GM18511 (cell line): ENCODE results near the gene UMOD.

ENCODE experiments used
- ATAC-seq: cut with Tn5 transposase; IDR thresholded peaks from one replicate; pipeline ENCODE4 v1.9.1; 2021; ENCODE audit warnings: mild to moderate bottlenecking, moderate library complexity; ENCODE audit not compliant: unreplicated experiment

UMOD gene

DNA sequence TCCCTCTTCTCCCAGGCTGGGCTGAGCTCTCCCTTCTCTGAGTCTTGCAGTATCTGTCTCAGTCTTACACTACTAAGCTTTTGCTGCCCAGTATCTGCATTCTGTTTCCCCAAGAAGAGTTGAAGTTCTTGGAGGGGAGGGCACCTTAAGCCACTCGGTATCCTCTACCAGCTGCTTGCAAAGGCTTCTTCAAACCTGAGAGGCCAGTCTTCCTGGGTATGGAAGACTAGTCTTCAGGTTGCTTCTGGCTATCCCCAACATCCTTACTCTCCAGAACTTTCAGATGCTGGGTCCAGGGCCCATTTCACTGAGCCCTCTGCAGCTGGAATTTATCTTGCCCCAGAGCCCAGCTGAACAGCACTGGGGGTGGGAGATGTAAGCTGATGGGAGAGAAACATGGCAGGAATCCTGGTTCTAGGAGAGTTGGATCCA, 45.3 kb downstream of the UMOD start:
- ATAC-seq, result no peak

DNA sequence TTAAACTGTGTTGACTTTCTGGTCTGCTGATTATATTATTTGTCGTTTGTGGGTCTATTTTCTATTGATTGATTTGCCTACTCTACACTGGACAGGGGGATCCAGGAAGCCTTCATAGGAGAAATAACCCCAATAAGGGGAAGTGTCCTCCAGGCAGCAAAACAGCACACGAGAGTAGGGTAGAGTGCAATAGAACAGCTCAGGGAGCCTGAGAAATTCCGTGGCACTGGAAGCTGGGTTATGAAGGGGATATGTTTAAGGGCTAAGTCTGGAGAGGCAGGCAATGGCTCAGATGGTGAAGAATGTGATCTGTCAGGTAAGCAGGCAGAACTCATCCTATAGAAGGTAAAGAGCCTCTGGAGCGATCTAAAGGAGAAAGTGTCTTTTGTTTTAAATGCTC, 46.1 kb downstream of the UMOD start:
- ATAC-seq, result no peak

DNA sequence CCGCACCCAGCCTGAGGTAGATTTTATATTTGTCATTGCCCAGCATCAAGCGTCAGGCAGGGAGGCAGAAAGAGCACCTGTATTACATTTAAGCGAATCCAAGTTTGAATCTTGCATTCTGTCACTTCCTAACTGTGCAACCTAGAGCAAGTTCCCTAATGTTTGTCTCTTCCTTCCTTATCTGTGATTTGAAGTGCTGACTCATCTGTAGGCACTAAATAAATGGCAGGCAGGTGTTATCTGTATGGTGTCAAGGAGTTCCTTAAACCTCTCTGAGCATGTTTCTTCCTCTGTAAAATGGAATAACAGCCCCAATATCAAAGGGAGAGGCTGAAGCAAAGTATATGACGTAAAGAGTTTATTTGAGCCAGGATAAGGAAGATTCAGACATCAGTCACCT, 49.5 kb downstream of the UMOD start:
- ATAC-seq, result no peak

DNA sequence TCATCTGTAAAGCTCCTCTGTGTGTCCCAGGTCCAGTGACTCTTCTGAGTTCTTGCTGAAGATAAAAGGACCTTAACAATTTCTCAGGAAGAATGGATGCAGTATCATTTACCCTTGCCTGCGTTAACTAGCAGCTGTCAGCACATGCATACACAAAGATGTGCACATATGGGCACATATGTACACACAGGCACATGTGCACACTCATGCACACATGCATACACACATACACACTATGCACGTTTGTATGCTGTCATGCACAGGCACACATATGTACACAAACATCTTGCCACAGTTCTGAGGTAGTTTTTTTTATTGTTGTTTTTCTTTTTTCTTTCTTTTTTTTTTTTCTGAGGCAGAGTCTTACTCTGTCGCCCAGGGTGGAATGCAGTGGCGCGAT, 50.1 kb downstream of the UMOD start:
- ATAC-seq, result no peak

DNA sequence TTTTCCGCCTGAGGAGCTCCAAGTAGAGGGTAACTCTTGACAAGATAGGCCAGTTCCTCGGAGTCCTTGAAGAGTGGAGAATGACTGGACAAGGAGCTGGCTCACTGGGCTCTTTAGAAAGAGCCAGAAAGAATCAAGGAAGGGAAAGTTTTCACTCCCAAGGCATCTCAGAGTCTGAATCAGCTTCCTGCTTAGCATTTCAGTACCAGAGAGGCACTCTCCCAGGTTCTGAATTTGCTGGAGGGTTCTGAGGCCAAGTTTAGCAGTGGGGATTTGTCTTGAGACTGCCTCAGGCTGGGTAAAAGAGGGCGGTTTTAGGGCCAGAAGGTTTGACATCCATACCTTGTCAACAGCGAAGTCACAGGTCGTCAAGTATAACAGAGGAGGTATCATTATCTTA, 50.7 kb downstream of the UMOD start:
- ATAC-seq, result no peak

DNA sequence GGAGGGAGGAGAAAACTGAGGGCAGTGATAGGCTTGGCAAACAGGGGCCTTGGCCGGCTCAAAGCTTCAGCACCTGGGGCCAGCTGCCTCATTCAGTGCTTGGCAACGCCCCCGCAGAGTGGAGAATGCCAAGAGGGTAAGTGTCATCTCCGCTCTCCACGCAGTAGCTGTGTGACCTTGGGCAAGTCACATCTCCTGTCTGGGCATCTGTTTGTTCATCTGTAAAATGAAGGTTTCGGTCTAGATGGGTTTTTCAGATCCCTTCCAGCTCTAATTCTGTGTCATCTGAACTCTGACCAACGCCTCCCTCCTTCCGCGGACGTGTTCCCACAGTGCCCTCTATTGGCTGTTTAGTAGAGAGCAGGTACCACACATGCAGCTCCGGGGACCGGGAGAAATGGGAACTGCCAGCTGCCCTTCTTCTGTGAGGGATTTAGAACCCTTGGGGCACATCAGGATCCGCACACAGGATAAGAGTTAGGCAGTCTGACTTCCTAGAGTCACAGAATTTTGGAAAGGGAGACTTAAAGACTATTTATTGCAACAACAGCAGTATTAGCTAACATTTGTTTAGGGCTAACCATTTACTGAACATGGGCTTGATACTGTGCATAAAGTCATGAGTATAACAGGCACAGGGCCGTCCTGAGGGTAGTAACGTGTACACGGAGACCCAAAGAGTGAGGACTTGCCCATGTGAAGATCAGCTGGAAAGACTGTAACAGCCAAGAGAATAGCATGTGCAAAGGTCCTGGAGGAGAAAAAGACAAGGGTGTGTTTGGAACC, 52.0 kb downstream of the UMOD start:
- no peak for ATAC-seq

DNA sequence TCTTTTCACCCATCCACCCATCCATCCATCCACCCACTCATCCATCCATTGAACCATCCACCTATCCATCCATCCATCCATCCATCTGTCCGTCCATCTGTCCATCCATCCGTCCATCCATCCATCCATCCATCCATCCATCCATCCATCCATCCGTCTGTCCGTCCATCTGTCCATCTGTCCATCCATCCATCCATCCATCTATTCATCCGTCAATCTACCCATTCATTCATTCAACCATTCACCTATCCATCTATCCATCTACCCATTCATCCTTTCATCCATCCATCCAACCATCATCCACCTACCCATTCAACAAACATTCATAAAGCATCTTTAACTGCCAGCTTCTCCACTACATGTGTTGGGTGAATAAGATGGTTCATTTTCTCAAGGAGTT, 54.1 kb downstream of the UMOD start:
- no peak for ATAC-seq

DNA sequence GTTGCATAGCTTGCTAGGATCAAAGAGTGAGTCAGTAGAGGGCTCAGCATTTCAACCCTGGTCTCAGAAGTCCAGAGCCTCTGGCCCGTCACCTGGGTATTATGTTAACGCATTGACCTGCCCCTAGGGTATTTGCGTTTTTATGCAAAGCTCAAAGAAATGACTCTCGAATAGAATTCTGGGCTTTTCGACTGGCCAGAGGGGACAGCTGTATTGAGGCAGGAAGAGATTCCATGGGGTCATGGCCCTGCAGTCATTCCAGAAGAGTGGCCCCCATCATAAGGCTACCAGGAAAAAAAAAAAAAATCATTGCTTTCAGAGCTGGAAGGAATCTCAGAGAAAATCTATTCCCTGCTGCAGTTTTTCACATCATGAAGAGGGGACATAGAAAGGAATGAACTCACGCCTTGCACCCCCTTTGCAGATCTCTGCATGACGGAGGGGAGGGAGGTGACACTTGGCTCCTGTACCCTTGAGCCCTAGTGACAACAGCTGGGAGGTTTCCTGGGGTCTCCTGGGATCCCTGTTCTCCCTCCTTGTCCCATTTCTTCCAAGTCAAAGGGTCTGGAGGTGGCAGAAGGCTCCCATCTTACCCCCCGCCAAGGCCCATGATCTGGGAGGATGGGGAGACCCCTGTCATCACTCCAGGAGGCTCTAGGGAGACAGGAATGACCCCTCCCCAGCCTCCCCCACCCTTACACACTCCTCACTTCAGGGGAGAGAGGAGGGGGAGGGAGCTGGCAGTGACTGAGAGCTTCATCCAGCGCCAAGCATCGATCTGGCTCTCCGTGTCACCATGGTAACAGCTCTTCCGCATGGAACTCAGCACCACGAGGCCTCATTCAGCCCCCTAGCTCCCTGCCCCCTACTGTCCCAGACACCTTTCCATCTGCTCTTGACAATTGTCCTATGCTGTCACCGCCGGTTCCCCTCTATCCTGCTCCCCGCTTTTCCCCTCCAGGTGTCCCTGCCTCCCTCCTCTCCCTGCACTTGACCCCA, 61.0 kb downstream of the UMOD start:
- no peak for ATAC-seq

DNA sequence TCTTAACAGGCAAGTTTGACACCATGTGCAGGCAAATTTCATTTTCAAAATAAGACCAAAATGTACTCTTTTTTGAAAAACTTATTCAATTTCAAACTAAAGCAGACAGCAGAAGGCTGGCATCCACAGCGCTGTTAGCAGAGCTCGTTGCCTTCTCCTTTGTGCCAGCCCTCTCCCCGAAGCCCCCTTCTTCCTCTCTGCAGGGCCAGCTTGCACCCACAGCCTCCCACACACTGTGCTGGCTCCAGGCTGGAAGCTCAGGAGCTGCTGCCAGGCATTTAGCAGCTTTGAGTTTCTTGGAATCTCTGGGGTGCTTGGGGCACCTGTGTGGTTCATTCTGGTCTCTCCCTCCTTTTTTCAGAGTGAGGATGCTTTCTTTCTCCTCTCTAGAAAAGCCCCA, 62.9 kb downstream of the UMOD start:
- ATAC-seq, result no peak

DNA sequence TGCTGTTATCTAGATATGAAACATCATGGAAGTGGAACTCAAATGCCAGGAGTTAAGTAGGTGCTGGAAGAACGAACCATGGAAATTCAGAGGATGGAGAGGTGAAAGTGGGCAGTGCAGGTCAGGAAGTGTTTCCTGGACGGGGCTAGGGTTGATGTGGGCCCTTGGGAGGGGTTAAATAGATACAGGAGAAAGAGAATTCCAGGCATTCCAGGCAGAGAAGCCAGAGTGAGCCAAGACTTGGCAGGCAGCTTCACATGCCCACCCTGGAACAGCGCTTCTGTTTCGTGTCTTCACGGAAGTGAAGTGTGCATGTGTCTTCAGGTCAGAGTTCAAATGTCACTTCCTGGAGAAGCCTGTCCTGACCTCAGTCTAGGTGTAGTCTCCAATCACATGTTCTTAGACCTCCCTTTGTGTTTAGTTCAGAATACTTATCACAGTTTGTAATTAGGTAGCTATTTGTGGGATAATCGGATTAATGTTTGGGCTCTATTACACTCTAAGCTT, 66.5 kb downstream of the UMOD start:
- no peak for ATAC-seq
